ENCODE measurements around the gene TTC9B.

Gene TTC9B

DNA sequence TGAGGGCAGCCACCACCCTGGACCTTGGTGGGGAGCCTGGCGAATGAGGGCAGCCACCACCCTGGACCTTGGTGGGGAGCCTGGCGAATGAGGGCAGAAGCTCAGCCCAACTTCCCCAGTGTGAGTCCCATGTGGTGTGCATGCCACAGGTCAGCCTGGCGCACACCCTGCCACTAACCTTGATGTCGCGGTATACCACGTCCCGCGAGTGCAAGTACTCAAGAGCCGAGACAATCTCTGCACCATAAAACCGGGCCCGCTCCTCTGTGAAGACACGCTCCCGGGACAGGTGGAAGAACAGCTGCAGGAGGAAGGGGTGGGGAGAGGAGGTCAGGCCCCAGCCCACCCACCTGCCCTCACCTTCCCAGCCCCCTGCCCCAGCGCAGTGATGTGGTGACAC lies 19.6 kb upstream of the TTC9B start:
- Histone ChIP-seq H2BK120ac (ENCODE audit: low read depth, low read length) (no peak overlapping the region), H3K27ac (replicated peaks; ENCODE audit: low read length) (no peak overlapping the region), H2AFZ (ENCODE audit: low read length) (no peak overlapping the region), H3K18ac (ENCODE audit: low read length) (no peak overlapping the region), H3K4ac (ENCODE audit: low read length) (no peak overlapping the region), H3K9me3 (replicated peaks in 1 of 2; ENCODE audit: control insufficient read depth in 2 of 2, insufficient read depth in 1 of 2, low read depth in 1 of 2, low read length in 2 of 2) (peaks cover 0 to 2% of the 10 kb centered on the region in 2 donors), H2AK5ac (ENCODE audit: low read depth, low read length) (no peak overlapping the region), H3K27me3 (ENCODE audit: control insufficient read depth in 3 of 3, insufficient read depth in 3 of 3, low read depth in 1 of 3, low read length in 3 of 3) (no peaks in the 10 kb centered on the region), H3K4me3 (ENCODE audit: low read length in 2 of 2) (no peak overlapping the region), H3K23ac (ENCODE audit: low read depth, low read length, poor library complexity) (no peak overlapping the region), H3K9ac (ENCODE audit: low read depth, low read length, poor library complexity) (no peak overlapping the region), H3K4me2 (ENCODE audit: insufficient read depth, low read length, poor library complexity, severe bottlenecking) (no peak overlapping the region), H4K91ac (ENCODE audit: low read depth, low read length, poor library complexity) (no peak overlapping the region), H2BK5ac (ENCODE audit: low read length) (no peak overlapping the region), H2BK12ac (ENCODE audit: low read length) (no peak overlapping the region), H3K36me3 (replicated peaks in 1 of 2; ENCODE audit: control insufficient read depth in 2 of 2, insufficient read depth in 2 of 2, low read length in 2 of 2) (peaks cover 45 to 83% of the 10 kb centered on the region in 2 donors), H2BK15ac (ENCODE audit: low read length) (no peak overlapping the region), H3K79me1 (ENCODE audit: low read depth, low read length) (no peaks in the 10 kb centered on the region), H4K8ac (ENCODE audit: low read depth, low read length) (no peak overlapping the region), H3K4me1 (ENCODE audit: control insufficient read depth in 2 of 2, insufficient read depth in 1 of 2, low read depth in 1 of 2, low read length in 2 of 2) (no peaks in the 10 kb centered on the region), H3K14ac (ENCODE audit: low read length) (no peak overlapping the region)
- no CpG with 5 or more reads among the region's 14 CpGs for WGBS, 2 donors (ENCODE audit: extremely low coverage in 2 of 2, insufficient read length in 2 of 2, insufficient replicate concordance in 1 of 2)
- DNase-seq (ENCODE audit: low spot score) = no peak

- DNase-seq (ENCODE audit: low spot score) = no peak
- H3K79me1 ChIP-seq (ENCODE audit: low read depth, low read length) = no peaks in the 10 kb centered on the region
- no peak overlapping the region for H3K23ac ChIP-seq (ENCODE audit: low read depth, low read length, poor library complexity)
- no peak overlapping the region for H3K14ac ChIP-seq (ENCODE audit: low read length)
- peaks cover 0 to 2% of the 10 kb centered on the region in 2 donors for H3K9me3 ChIP-seq (replicated peaks in 1 of 2; ENCODE audit: control insufficient read depth in 2 of 2, insufficient read depth in 1 of 2, low read depth in 1 of 2, low read length in 2 of 2)
- H2AFZ ChIP-seq (ENCODE audit: low read length) = no peak overlapping the region
- H4K8ac ChIP-seq (ENCODE audit: low read depth, low read length) = no peak overlapping the region
- no peak overlapping the region for H2BK120ac ChIP-seq (ENCODE audit: low read depth, low read length)
- H4K91ac ChIP-seq (ENCODE audit: low read depth, low read length, poor library complexity) = no peak overlapping the region
- peaks cover 36 to 71% of the 10 kb centered on the region in 2 donors for H3K36me3 ChIP-seq (replicated peaks in 1 of 2; ENCODE audit: control insufficient read depth in 2 of 2, insufficient read depth in 2 of 2, low read length in 2 of 2)
- no peak overlapping the region for H3K4me3 ChIP-seq (ENCODE audit: low read length in 2 of 2)
- H3K27me3 ChIP-seq (ENCODE audit: control insufficient read depth in 3 of 3, insufficient read depth in 3 of 3, low read depth in 1 of 3, low read length in 3 of 3) = no peaks in the 10 kb centered on the region
- no peak overlapping the region for H2BK12ac ChIP-seq (ENCODE audit: low read length)
- H3K9ac ChIP-seq (ENCODE audit: low read depth, low read length, poor library complexity) = no peak overlapping the region
- H2BK15ac ChIP-seq (ENCODE audit: low read length) = no peak overlapping the region
- no peak overlapping the region for H3K27ac ChIP-seq (replicated peaks; ENCODE audit: low read length)
- no peak overlapping the region for H2AK5ac ChIP-seq (ENCODE audit: low read depth, low read length)
- H3K4ac ChIP-seq (ENCODE audit: low read length) = no peak overlapping the region
- no peak overlapping the region for H3K4me2 ChIP-seq (ENCODE audit: insufficient read depth, low read length, poor library complexity, severe bottlenecking)
- peaks cover 12% of the 10 kb centered on the region in 2 donors for H3K4me1 ChIP-seq (ENCODE audit: control insufficient read depth in 2 of 2, insufficient read depth in 1 of 2, low read depth in 1 of 2, low read length in 2 of 2)
- no CpG with 5 or more reads among the region's 6 CpGs for WGBS, 2 donors (ENCODE audit: extremely low coverage in 2 of 2, insufficient read length in 2 of 2, insufficient replicate concordance in 1 of 2)
- H3K18ac ChIP-seq (ENCODE audit: low read length) = no peak overlapping the region
- H2BK5ac ChIP-seq (ENCODE audit: low read length) = no peak overlapping the region
Measured at GRCh38 chr19:40236366-40236765, 18.2 kb upstream of the TTC9B start.

DNA sequence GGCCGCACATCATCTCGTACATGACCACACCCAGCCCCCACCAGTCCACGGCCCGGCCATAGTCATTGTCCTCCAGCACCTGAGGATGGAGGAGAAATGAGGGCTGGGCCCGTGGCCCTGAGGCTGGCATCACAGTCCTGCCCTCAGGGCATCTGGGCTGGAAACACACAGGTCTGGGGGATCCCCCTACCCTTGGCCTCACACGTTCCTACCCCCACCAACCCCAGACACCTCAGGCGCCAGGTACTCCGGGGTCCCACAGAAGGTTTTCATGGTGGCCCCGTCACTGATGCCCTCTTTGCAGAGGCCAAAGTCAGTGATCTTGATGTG lies 17.8 kb upstream of the TTC9B start:
- WGBS, 2 donors (ENCODE audit: extremely low coverage in 2 of 2, insufficient read length in 2 of 2, insufficient replicate concordance in 1 of 2) = no CpG with 5 or more reads among the region's 9 CpGs
- no peak overlapping the region for H3K27ac ChIP-seq (replicated peaks; ENCODE audit: low read length)
- no peak overlapping the region for H3K4me2 ChIP-seq (ENCODE audit: insufficient read depth, low read length, poor library complexity, severe bottlenecking)
- no peak overlapping the region for H3K4me3 ChIP-seq (ENCODE audit: low read length in 2 of 2)
- DNase-seq (ENCODE audit: low spot score) = no peak
- H3K18ac ChIP-seq (ENCODE audit: low read length) = no peak overlapping the region
- no peak overlapping the region for H3K4ac ChIP-seq (ENCODE audit: low read length)
- H2AK5ac ChIP-seq (ENCODE audit: low read depth, low read length) = no peak overlapping the region
- no peak overlapping the region for H2AFZ ChIP-seq (ENCODE audit: low read length)
- peaks cover 15% of the 10 kb centered on the region in 2 donors for H3K4me1 ChIP-seq (ENCODE audit: control insufficient read depth in 2 of 2, insufficient read depth in 1 of 2, low read depth in 1 of 2, low read length in 2 of 2)
- no peak overlapping the region for H2BK15ac ChIP-seq (ENCODE audit: low read length)
- no peak overlapping the region for H2BK120ac ChIP-seq (ENCODE audit: low read depth, low read length)
- no peak overlapping the region for H4K91ac ChIP-seq (ENCODE audit: low read depth, low read length, poor library complexity)
- peaks cover 0 to 2% of the 10 kb centered on the region in 2 donors for H3K9me3 ChIP-seq (replicated peaks in 1 of 2; ENCODE audit: control insufficient read depth in 2 of 2, insufficient read depth in 1 of 2, low read depth in 1 of 2, low read length in 2 of 2)
- no peaks in the 10 kb centered on the region for H3K79me1 ChIP-seq (ENCODE audit: low read depth, low read length)
- H3K14ac ChIP-seq (ENCODE audit: low read length) = no peak overlapping the region
- no peak overlapping the region for H3K9ac ChIP-seq (ENCODE audit: low read depth, low read length, poor library complexity)
- no peak overlapping the region for H3K23ac ChIP-seq (ENCODE audit: low read depth, low read length, poor library complexity)
- H3K27me3 ChIP-seq (ENCODE audit: control insufficient read depth in 3 of 3, insufficient read depth in 3 of 3, low read depth in 1 of 3, low read length in 3 of 3) = no peaks in the 10 kb centered on the region
- H2BK5ac ChIP-seq (ENCODE audit: low read length) = no peak overlapping the region
- peaks cover 34 to 68% of the 10 kb centered on the region in 2 donors for H3K36me3 ChIP-seq (replicated peaks in 1 of 2; ENCODE audit: control insufficient read depth in 2 of 2, insufficient read depth in 2 of 2, low read length in 2 of 2)
- H2BK12ac ChIP-seq (ENCODE audit: low read length) = no peak overlapping the region
- H4K8ac ChIP-seq (ENCODE audit: low read depth, low read length) = no peak overlapping the region

GRCh38 chr19:40235238-40236025 lies 17.2 kb upstream of the TTC9B start:
- Histone ChIP-seq H4K91ac (ENCODE audit: low read depth, low read length, poor library complexity) (no peak overlapping the region), H2BK12ac (ENCODE audit: low read length) (no peak overlapping the region), H3K36me3 (replicated peaks in 1 of 2; ENCODE audit: control insufficient read depth in 2 of 2, insufficient read depth in 2 of 2, low read length in 2 of 2) (peaks cover 32 to 62% of the 10 kb centered on the region in 2 donors), H3K4me1 (ENCODE audit: control insufficient read depth in 2 of 2, insufficient read depth in 1 of 2, low read depth in 1 of 2, low read length in 2 of 2) (peaks cover 15% of the 10 kb centered on the region in 2 donors), H3K23ac (ENCODE audit: low read depth, low read length, poor library complexity) (no peak overlapping the region), H2AK5ac (ENCODE audit: low read depth, low read length) (no peak overlapping the region), H3K9me3 (replicated peaks in 1 of 2; ENCODE audit: control insufficient read depth in 2 of 2, insufficient read depth in 1 of 2, low read depth in 1 of 2, low read length in 2 of 2) (peaks cover 0 to 2% of the 10 kb centered on the region in 2 donors), H2AFZ (ENCODE audit: low read length) (no peak overlapping the region), H3K4me2 (ENCODE audit: insufficient read depth, low read length, poor library complexity, severe bottlenecking) (no peak overlapping the region), H3K14ac (ENCODE audit: low read length) (no peak overlapping the region), H2BK120ac (ENCODE audit: low read depth, low read length) (no peak overlapping the region), H2BK15ac (ENCODE audit: low read length) (no peak overlapping the region), H3K4ac (ENCODE audit: low read length) (no peak overlapping the region), H3K4me3 (ENCODE audit: low read length in 2 of 2) (no peak overlapping the region), H2BK5ac (ENCODE audit: low read length) (no peak overlapping the region), H3K27me3 (ENCODE audit: control insufficient read depth in 3 of 3, insufficient read depth in 3 of 3, low read depth in 1 of 3, low read length in 3 of 3) (no peaks in the 10 kb centered on the region), H4K8ac (ENCODE audit: low read depth, low read length) (no peak overlapping the region), H3K9ac (ENCODE audit: low read depth, low read length, poor library complexity) (no peak overlapping the region), H3K27ac (replicated peaks; ENCODE audit: low read length) (no peak overlapping the region), H3K79me1 (ENCODE audit: low read depth, low read length) (no peaks in the 10 kb centered on the region), H3K18ac (ENCODE audit: low read length) (peak overlapping the region; percentile 38)
- WGBS, 2 donors (ENCODE audit: extremely low coverage in 2 of 2, insufficient read length in 2 of 2, insufficient replicate concordance in 1 of 2) = no CpG with 5 or more reads among the region's 30 CpGs
- no peak for DNase-seq (ENCODE audit: low spot score)
